ENCODE data around the gene PLEKHA8.

- TF ChIP-seq EZH2 (IDR thresholded peaks at IDR 0.05; ENCODE audit: low read depth, low read length, severe bottlenecking) (no peak), CHD7 (IDR thresholded peaks at IDR 0.05; ENCODE audit: insufficient replicate concordance, low read length) (no peak), USF2 (IDR thresholded peaks at IDR 0.05; ENCODE audit: low read length) (no peak), ATF2 (IDR thresholded peaks at IDR 0.05; ENCODE audit: low read length) (no peak), TAF1 (IDR thresholded peaks at IDR 0.05; ENCODE audit: low read depth, low read length) (no peak)
Observed at GRCh38 chr7:30001998-30002397, 26.2 kb upstream of the PLEKHA8 start.
